ENCODE results near the gene PFKFB1.

PFKFB1 gene

GRCh38 chrX:54994099-54994498 lies at the start of gene PFKFB1:
TSS of gene PFKFB1 (minus strand) at chrX:54994188. CDS start at chrX:54994007, 181 bp downstream.
- no peak for DNase-seq

GRCh38 chrX:55041514-55041913 lies 47.5 kb upstream of the PFKFB1 start:
- no peak for DNase-seq

GRCh38 chrX:55039471-55039870 lies 45.5 kb upstream of the PFKFB1 start:
- DNase-seq: no peak

GRCh38 chrX:55033429-55033828 lies 39.4 kb upstream of the PFKFB1 start:
- DNase-seq: no peak

- no peak for DNase-seq
Measured at GRCh38 chrX:55030271-55031205, 36.5 kb upstream of the PFKFB1 start, which contains the start of gene ALAS2. TSS of gene ALAS2 (minus strand) at chrX:55030977. CDS start at chrX:55026000, 4,977 bp downstream.

GRCh38 chrX:55029291-55029690 lies 35.3 kb upstream of the PFKFB1 start:
- no peak for DNase-seq

- DNase-seq: no peak
Measured at GRCh38 chrX:55028611-55029010, 34.6 kb upstream of the PFKFB1 start.

GRCh38 chrX:55028040-55028439 lies 34.1 kb upstream of the PFKFB1 start:
- no peak for DNase-seq

GRCh38 chrX:55026840-55027239 lies 32.9 kb upstream of the PFKFB1 start:
- no peak for DNase-seq

- no peak for DNase-seq
Measured at GRCh38 chrX:55026143-55026542, 32.2 kb upstream of the PFKFB1 start.

- no peak for DNase-seq
Measured at GRCh38 chrX:55014897-55015299, 20.9 kb upstream of the PFKFB1 start.

GRCh38 chrX:55011294-55011693 lies 17.3 kb upstream of the PFKFB1 start:
- peak; percentile 0 to 17 for DNase-seq

- peak; percentile 12 to 21 for DNase-seq
Measured at GRCh38 chrX:55008571-55009358, 14.8 kb upstream of the PFKFB1 start.

GRCh38 chrX:55007656-55008055 lies 13.7 kb upstream of the PFKFB1 start:
- no peak for DNase-seq

- DNase-seq: no peak
Measured at GRCh38 chrX:55006827-55007621, 13.0 kb upstream of the PFKFB1 start.

GRCh38 chrX:55005256-55005655 lies 11.3 kb upstream of the PFKFB1 start:
- DNase-seq: no peak

GRCh38 chrX:55004231-55004630 lies 10.2 kb upstream of the PFKFB1 start:
- no peak for DNase-seq

- peak; percentile 70 to 72 for DNase-seq
Measured at GRCh38 chrX:54999717-55000598, 6.0 kb upstream of the PFKFB1 start, which contains the start of gene APEX2. TSS of gene APEX2 (plus strand) at chrX:55000363. CDS start at chrX:55000423, 60 bp downstream.

GRCh38 chrX:54995621-54996020 lies 1.6 kb upstream of the PFKFB1 start:
- DNase-seq: no peak

GRCh38 chrX:54994668-54995351 lies 822 bp upstream of the PFKFB1 start:
- no peak for DNase-seq

All from AML-193 (cell line).